Hypothalamus (tissue), 51 donors: ENCODE measurements around the gene TSPAN3.

Experiments used
- DNase-seq, 51 donors: peaks; one replicate each; lab custom pipeline; 2025; lab: John Stamatoyannopoulos, UW

Gene TSPAN3

GRCh38 chr15:77025083-77025901, 45.6 kb downstream of the TSPAN3 start:
- DNase-seq = no peak

DNA sequence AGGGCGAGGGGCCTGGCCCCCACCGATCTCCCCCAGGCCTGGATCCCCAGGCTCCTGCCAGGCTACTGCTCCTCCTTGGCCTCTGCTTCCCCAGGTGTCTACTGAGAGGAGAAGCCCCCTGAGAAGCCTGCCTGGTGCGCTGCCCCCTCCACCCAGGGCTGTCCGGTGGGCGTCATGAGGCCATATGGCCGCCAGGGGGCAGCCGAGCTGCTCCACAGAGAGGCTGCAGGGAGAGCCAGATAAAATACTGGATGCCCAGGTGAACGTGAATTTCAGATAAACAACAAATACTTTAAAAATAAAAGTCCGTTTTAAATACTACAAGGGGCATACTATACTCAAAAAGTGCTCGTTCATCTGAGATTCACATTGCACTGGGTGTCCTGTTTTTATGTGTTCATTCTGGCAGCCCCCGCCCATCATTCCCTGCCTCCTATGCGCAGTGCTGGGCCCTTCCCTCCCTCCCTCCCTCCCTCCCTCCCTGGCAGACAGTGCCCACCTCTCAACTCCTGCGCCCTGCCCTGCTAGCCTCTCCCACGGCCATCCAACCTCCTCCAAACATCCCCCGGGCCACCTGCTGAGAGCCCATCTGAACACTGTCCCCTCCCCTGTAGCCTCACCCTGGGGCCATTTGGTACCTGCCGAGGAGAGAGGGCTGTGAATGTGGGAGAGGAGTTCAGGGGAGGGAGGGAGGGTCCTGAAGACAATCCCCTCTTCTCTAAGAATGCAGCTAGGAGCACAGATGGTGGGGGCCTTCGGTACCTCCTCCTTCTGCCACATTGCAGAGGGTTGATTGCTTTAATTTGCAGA, 46.4 kb downstream of the TSPAN3 start:
- peak in 39 of 51 donors; percentile 11 to 79 (median 49) for DNase-seq

- no peak for DNase-seq
Observed at GRCh38 chr15:77023576-77024272, 47.2 kb downstream of the TSPAN3 start.

DNA sequence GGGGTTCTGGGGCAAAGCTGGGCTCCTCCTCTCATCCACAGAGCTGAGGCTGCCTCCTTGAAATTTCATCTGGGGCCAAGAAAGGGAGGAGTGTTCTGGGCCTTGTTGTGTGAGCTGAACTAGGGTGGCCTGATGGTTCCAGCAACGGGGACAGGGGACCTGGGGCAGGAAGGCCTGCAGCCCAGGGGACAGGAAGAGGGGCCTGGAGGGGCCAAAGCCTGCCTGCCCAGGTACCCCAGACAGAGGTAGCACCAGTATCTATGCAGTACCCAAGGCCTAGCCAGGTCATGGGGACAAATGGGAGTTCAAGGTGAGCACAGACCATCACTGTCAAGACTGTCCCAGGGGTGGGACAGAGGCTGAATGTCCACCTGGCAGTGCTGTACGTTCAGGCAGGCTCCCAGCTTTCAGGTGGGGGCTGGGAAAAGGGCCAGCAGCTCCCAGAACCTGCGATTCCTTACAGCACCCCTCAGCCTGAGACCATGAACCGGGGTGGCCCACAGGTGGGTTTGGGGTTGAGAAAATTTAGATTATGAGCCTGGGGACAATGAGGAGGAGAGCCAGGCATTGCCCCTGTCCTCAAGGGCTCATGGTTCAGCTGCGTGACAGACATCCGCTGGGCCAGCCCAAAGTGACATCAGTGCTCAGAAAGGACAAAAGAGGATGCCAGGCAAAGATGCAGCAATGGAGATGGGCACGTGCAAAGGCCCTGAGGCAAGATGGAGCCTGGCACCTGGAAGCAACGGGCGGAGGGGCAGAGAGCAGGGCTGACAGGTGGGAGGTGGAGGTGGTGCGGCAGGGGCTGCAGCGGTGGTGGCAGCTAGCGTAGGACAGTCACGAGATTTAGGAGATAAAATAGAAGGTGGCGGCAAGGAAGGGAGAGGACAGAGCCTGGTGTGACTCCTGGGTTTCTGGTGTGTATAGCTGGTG, 48.0 kb downstream of the TSPAN3 start:
- DNase-seq = no peak

DNA sequence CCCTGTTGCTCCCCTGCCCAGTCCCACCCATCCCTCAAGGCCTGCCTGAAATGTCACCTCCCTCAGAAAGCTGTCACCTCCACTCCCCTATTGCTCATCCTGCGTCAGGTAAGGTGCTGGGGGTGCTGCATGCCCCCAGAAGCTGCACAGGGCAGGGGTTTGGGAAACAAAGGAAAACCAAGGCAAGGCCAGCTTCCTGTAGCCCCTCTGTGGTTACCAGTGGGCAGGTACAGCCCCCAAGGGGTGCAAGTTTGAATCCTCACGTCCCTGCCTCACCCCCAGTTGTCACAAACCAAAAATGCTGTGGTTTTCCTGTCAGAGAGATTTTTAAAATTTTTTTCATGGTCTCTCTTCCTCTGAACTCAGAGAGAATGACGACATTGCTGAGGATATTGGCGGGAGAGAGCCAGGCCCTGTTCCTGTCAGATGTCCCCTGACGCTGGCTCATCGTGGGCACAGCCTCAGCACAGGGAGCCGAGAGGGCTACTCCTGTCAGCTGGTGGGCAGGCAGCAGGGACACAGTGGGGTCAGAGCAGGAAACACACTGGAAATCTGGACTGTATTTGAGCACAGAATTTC, 49.0 kb downstream of the TSPAN3 start:
- no peak for DNase-seq

DNA sequence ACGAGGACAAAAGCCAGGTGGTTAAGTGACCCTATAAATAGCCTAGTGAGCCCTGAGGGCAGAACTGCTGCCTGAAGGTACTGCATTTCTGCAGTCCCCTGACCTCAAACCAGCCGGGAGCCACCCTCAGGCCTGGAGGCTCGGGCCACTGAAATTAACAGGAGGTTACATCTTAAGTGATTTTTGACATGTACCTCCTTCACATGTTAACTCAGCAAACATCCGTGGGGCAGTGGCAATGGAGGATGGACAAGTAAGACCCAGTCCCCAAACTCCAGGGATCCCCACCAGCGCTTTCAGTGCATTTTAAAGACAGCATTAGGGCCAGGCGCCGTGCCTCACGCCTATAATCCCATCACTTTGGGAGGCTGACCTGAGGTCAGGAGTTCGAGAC, 49.8 kb downstream of the TSPAN3 start:
- DNase-seq = no peak

DNA sequence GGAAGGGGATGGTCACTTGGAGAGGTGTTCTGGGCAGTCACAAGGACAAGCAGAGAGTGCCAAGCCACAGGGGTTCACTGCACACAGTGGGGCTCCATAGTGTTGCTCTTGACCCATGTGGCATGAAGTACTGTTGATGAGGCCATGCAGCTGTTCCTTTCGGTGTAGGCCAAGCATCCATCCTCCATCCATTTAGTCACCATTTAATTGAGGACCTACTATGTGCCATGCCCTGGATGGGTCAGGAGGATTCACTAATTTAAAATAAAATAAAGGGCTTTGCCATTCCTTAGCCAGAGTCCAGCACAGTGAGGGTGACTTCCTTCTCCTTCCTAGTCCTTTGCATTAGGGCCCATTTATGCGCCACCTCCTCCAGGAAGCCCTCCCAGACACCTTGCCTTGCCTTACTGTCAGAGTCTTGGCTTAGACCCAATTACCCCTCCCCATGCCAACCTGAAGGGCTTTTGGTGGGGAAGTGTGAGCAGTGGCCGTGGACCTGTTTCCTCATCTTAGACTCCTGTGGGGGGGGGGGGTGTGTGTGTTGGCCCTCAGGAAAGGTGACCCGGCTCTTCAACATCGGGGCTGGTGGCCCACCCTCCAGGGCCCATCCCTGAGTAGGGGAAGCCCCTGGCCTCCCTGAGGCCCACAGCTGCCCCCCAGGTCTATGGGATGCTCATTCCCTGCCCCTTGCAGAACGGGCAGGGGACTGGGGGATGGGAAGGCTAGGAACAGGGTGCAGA, 50.4 kb downstream of the TSPAN3 start:
- DNase-seq = no peak

- DNase-seq = no peak
Observed at GRCh38 chr15:77019521-77020331, 51.2 kb downstream of the TSPAN3 start.

- DNase-seq = no peak
Observed at GRCh38 chr15:77018796-77019505, 52.0 kb downstream of the TSPAN3 start.

- DNase-seq = no peak
Observed at GRCh38 chr15:77017761-77018720, 52.9 kb downstream of the TSPAN3 start.

DNA sequence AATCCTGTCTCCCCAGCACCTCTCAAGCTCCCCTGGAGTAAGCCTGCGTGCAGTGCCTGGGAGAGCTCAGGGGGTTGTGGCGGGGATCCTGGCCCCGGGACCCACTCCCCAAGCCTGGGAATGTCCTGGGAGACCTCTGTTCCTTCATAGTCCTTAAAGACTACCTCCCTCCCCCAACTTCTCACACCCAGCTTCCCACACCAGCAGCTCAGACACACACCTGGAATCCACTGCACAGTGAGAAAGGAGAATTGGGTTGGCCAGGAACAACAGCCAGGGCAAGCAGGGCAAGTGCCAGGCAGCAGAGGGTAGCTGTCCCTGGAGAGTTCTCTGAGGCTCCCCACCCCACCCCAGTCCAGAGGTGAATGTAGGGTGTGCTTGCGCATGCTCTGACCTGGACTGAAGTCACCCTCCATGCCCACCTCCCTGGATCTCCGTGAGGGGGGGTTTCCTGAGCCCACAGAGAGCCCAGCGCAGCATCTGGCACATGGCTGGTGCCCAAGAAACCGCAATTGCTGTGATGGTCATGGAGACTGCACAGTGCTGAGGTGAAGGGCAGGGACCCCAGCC, 53.7 kb downstream of the TSPAN3 start:
- no peak for DNase-seq

- no peak for DNase-seq
Observed at GRCh38 chr15:77016321-77016695, 54.6 kb downstream of the TSPAN3 start.

DNA sequence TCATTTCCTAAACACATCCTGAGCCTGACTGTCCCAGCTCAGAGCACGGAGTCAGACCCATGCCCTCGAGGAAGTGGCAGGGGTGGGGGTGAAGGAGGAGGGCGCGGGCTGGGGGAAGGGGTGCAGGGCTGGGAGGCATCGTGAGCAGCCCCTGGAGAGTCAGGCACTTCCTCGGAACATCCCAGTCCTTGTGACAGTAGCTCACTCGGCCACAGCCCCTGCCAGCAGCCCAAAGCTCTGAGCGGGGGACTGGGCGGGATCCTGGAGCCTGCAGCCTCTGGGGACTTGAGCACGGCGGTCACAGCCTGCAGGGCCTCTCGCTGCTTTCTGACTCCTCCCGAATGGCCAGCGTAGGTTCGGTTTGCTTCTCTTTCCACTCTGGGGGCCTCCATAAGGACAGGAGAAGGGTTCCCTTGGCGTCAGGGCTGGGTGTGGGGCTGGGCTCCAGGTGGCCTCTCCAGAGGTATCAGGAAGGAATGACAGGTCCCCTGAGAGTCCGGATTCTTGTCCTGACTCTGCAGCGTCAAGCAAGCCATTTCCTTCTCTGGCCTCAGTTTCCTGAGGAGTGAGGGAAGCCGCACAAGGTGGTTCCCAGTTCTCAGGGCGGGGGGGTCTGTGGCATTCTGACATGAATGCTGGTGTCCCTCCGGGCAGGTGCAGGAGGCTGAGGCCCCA, 55.1 kb downstream of the TSPAN3 start:
- no peak for DNase-seq

DNA sequence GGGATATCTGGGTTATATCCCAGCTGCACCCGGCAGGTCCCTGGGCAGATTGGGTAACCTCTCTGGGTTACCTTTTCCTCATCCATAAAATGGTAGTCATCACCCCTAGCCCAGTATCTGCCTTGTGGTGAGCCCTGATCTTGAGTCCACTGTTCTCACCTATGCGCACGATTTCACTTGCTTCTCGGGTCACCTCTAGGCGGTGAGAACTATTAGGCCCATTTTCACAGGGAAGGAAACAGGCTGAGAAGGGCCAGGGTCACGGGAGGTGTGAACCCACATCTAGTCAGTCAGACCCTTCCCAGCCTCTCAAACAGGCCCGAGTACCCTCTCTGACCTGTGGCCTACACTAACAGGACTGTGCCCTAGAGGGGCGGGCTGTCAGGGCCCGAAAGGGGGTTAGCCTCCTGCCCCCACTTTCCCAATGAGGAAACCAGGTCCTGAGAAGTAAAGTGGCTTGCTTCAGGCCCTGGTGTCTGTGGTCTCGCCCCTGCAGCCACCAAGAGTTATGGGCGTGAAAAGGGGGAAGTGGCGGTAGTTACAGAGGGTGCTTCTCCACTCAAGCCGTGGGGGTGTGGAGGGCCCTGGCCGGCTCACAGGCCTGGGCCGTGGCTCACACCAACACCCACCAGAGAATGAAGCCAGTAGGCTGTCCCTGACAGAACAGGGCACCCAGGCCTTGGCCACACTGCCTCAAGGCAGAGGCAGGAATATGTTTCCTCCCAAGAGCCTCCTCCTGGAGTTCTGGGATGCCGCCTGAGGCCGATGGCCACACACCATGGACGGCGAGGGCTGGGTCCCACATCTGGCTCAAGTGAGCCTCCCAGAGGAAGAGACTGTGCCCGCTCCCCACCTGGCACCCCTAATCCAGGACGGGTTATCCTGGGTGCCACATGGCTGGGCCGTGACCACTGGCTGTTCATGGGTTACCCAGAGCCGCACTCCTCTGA, 56.5 kb downstream of the TSPAN3 start:
- DNase-seq = peak in 1 of 51 donors; percentile 18
